H1 (cell line): ENCODE measurements around the gene HACD2. TPM values are rescaled to one million over a fixed set of nuclear protein-coding genes. Genes with fewer than 3 reads are reported as not detected.

Source experiments
- CTCF ChIA-PET: fragments of 300-600 bp; sonication (Branson Sonifier 250); formaldehyde crosslinking; loops from one replicate; lab custom pipeline; 2021; ENCODE audit not compliant: partially characterized antibody; lab: Charles Lee
- POLR2A ChIA-PET: fragments of 300-600 bp; sonication (Branson Sonifier 250); formaldehyde crosslinking; loops from one replicate; lab custom pipeline; 2021; ENCODE audit warnings: inconsistent platforms; ENCODE audit not compliant: partially characterized antibody; lab: Charles Lee
- DNase-seq, 2 experiments: peaks; one replicate each; pipeline versions ENCODE4 v3.0.0 to v3.0.0-alpha.2; 2010 to 2022; ENCODE audit warnings: low spot score in 2 of 2, low read depth in 1 of 2, mixed read lengths in 1 of 2
- FAIRE-seq: peaks from 2 replicates; lab custom pipeline; 2011; peaks lifted over from hg19 to GRCh38; lab: Jason Lieb, UNC
- H2AFZ ChIP-seq: 2 replicates; pipeline ENCODE4 v1.8.1; 2012; ENCODE audit warnings: low read length, inconsistent platforms
- H2AK5ac ChIP-seq: 2 replicates; pipeline ENCODE4 v1.6.1; 2013; ENCODE audit warnings: low read depth, low read length
- H2BK120ac ChIP-seq: replicated peaks from 2 replicates; pipeline ENCODE3; 2013; ENCODE audit warnings: low read depth, low read length, inconsistent platforms
- H2BK12ac ChIP-seq: 2 replicates; pipeline ENCODE4 v1.6.1; 2013; ENCODE audit warnings: low read depth, low read length
- H2BK15ac ChIP-seq: 2 replicates; pipeline ENCODE4 v1.6.1; 2013; ENCODE audit warnings: low read length
- H2BK20ac ChIP-seq: 2 replicates; pipeline ENCODE4 v1.6.1; 2013; ENCODE audit warnings: low read length
- H2BK5ac ChIP-seq: 2 replicates; pipeline ENCODE4 v1.6.1; 2013; ENCODE audit warnings: low read depth, low read length
- H3K14ac ChIP-seq: 2 replicates; pipeline ENCODE4 v1.6.1; 2013; ENCODE audit warnings: inconsistent platforms; ENCODE audit not compliant: insufficient read length
- H3K18ac ChIP-seq: 2 replicates; pipeline ENCODE4 v1.6.1; 2013; ENCODE audit warnings: low read length; ENCODE audit errors: extremely low read depth
- H3K23ac ChIP-seq: 2 replicates; pipeline ENCODE4 v1.6.1; 2013; ENCODE audit warnings: inconsistent platforms; ENCODE audit not compliant: insufficient read length
- H3K23me2 ChIP-seq: 2 replicates; pipeline ENCODE4 v1.6.1; 2013; ENCODE audit warnings: low read depth, low read length
- H3K27ac ChIP-seq: 2 replicates; pipeline ENCODE4 v1.6.1; 2011; ENCODE audit warnings: low read depth, low read length, inconsistent platforms
- H3K27me3 ChIP-seq, 4 experiments: replicated peaks in 1 of 4; 1 replicate in 1 of 4; 2 replicates in 3 of 4; pipeline versions ENCODE4 v1.6.1 to v1.8.1; 2011 to 2013; ENCODE audit warnings: low read length in 3 of 4, mild to moderate bottlenecking in 3 of 4, inconsistent platforms in 2 of 4, mixed read lengths in 2 of 4, moderate library complexity in 1 of 4; ENCODE audit not compliant: control insufficient read depth in 3 of 4, insufficient read depth in 3 of 4; ENCODE audit errors: extremely low read depth in 1 of 4
- H3K36me3 ChIP-seq, 4 experiments: 2 replicates each; pipeline versions ENCODE4 v1.6.1 to v1.8.1; 2011 to 2013; ENCODE audit warnings: mild to moderate bottlenecking in 4 of 4, low read length in 3 of 4, moderate library complexity in 2 of 4, control low read depth in 1 of 4, inconsistent platforms in 1 of 4; ENCODE audit not compliant: insufficient read depth in 4 of 4, control insufficient read depth in 2 of 4
- H3K4ac ChIP-seq: replicated peaks from 2 replicates; pipeline ENCODE3; 2013; ENCODE audit warnings: low read length, low read depth, mixed read lengths, inconsistent platforms; ENCODE audit not compliant: insufficient read length
- H3K4me1 ChIP-seq, 4 experiments: replicated peaks in 1 of 4; 1 replicate in 1 of 4; 2 replicates in 3 of 4; pipeline versions ENCODE4 v1.6.1 to v1.8.1; 2011 to 2013; ENCODE audit warnings: low read length in 3 of 4, inconsistent platforms in 2 of 4, mixed read lengths in 1 of 4; ENCODE audit not compliant: insufficient read depth in 4 of 4, control insufficient read depth in 3 of 4
- H3K4me2 ChIP-seq, 2 experiments: 2 replicates each; pipeline versions ENCODE4 v1.6.1 to v1.8.1; 2011 to 2013; ENCODE audit warnings: low read depth in 2 of 2, low read length in 2 of 2, control low read depth in 1 of 2, inconsistent platforms in 1 of 2, mild to moderate bottlenecking in 1 of 2; ENCODE audit not compliant: insufficient read depth in 1 of 2
- H3K4me3 ChIP-seq, 4 experiments: fragments of 200-600, 300-600 bp in 1 of 4; sonication (generic), shearing (Covaris generic), sonication (Bioruptor Twin) in 1 of 4; 2 replicates each; pipeline versions ENCODE4 v1.5.1 to v1.8.1; 2011 to 2016; ENCODE audit warnings: low read length in 4 of 4, low read depth in 3 of 4, control low read depth in 2 of 4, inconsistent platforms in 2 of 4, mild to moderate bottlenecking in 2 of 4, mixed read lengths in 1 of 4, moderate library complexity in 1 of 4; ENCODE audit not compliant: insufficient read depth in 2 of 4; ENCODE audit errors: extremely low read depth in 1 of 4
- H3K56ac ChIP-seq: replicated peaks from 2 replicates; pipeline ENCODE3; 2013; ENCODE audit warnings: low read depth, mild to moderate bottlenecking, mixed read lengths, low read length, inconsistent platforms; ENCODE audit not compliant: insufficient read length
- H3K79me1 ChIP-seq: 2 replicates; pipeline ENCODE4 v1.6.1; 2013; ENCODE audit warnings: low read depth, low read length, control low read depth
- H3K79me2 ChIP-seq, 2 experiments: 2 replicates each; pipeline versions ENCODE4 v1.6.1 to v1.8.1; 2012 to 2013; ENCODE audit warnings: low read length in 2 of 2, mild to moderate bottlenecking in 2 of 2, inconsistent platforms in 1 of 2; ENCODE audit not compliant: insufficient read depth in 2 of 2, control insufficient read depth in 1 of 2
- H3K9ac ChIP-seq, 4 experiments: replicated peaks in 1 of 4; 1 replicate in 1 of 4; 2 replicates in 3 of 4; pipeline versions ENCODE4 v1.6.1 to v1.8.1; 2011 to 2013; ENCODE audit warnings: low read depth in 3 of 4, low read length in 3 of 4, control low read depth in 2 of 4, mild to moderate bottlenecking in 2 of 4, moderate library complexity in 2 of 4, inconsistent platforms in 1 of 4; ENCODE audit errors: extremely low read depth in 1 of 4
- H3K9me3 ChIP-seq, 2 experiments: 2 replicates each; pipeline versions ENCODE4 v1.6.1 to v1.8.1; 2012 to 2013; ENCODE audit warnings: mild to moderate bottlenecking in 2 of 2, moderate library complexity in 2 of 2, control low read depth in 1 of 2, inconsistent platforms in 1 of 2, low read depth in 1 of 2, low read length in 1 of 2, mixed read lengths in 1 of 2; ENCODE audit not compliant: insufficient read depth in 2 of 2
- H4K20me1 ChIP-seq, 2 experiments: replicated peaks in 1 of 2; 2 replicates each; pipeline versions ENCODE3 to v1.8.1; 2011 to 2013; ENCODE audit warnings: inconsistent platforms in 2 of 2, low read length in 2 of 2, mild to moderate bottlenecking in 1 of 2; ENCODE audit not compliant: insufficient read depth in 2 of 2, control insufficient read depth in 1 of 2
- H4K5ac ChIP-seq: 2 replicates; pipeline ENCODE4 v1.6.1; 2013; ENCODE audit warnings: low read length, low read depth, mixed read lengths, inconsistent platforms; ENCODE audit not compliant: insufficient read length
- H4K8ac ChIP-seq: 2 replicates; pipeline ENCODE4 v1.8.0; 2013; ENCODE audit warnings: mild to moderate bottlenecking, moderate library complexity, low read length, inconsistent platforms; ENCODE audit not compliant: insufficient read depth; ENCODE audit errors: extremely low read depth
- H4K91ac ChIP-seq: replicated peaks from 2 replicates; pipeline ENCODE3; 2013; ENCODE audit warnings: low read length, mixed read lengths, inconsistent platforms; ENCODE audit not compliant: insufficient read length
- ATF3 ChIP-seq: IDR thresholded peaks from 2 replicates; pipeline ENCODE4 v1.6.1; 2011; ENCODE audit warnings: low read depth, mild to moderate bottlenecking, low read length; ENCODE audit not compliant: insufficient read depth
- CBX8 ChIP-seq: fragments of 300-800, 300-1000 bp; sonication (generic); IDR thresholded peaks from 2 replicates; pipeline ENCODE4 v1.7.1; 2016; ENCODE audit warnings: low read depth, low read length, borderline replicate concordance
- CEBPB ChIP-seq: IDR thresholded peaks from 2 replicates; pipeline ENCODE4 v1.6.1; 2012; ENCODE audit warnings: low read depth, low read length
- EGR1 ChIP-seq: IDR thresholded peaks from 2 replicates; pipeline ENCODE4 v1.6.1; 2011; ENCODE audit warnings: low read depth, low read length, borderline replicate concordance
- EZH2 ChIP-seq: fragments of 200-600 bp; sonication (generic); IDR thresholded peaks from 2 replicates; pipeline ENCODE4 v1.7.1; 2012; ENCODE audit warnings: low read depth, mild to moderate bottlenecking, moderate library complexity, low read length, inconsistent platforms; ENCODE audit not compliant: severe bottlenecking
- HDAC2 ChIP-seq, 2 experiments: fragments of 300-600 bp in 1 of 2; sonication (generic) in 1 of 2; IDR thresholded peaks; 2 replicates each; pipeline ENCODE4 v1.6.1; 2011 to 2012; ENCODE audit warnings: low read depth in 2 of 2, low read length in 2 of 2, mild to moderate bottlenecking in 2 of 2, moderate library complexity in 2 of 2, borderline replicate concordance in 1 of 2, inconsistent platforms in 1 of 2
- KDM1A ChIP-seq: fragments of 200-600, 300-600 bp; sonication (generic); IDR thresholded peaks from 2 replicates; pipeline ENCODE4 v1.7.1; 2016; ENCODE audit warnings: mild to moderate bottlenecking, low read length, borderline replicate concordance
- MAFK ChIP-seq: IDR thresholded peaks from 2 replicates; pipeline ENCODE4 v1.6.1; 2012; ENCODE audit warnings: low read depth, mild to moderate bottlenecking, improper control_type of control experiment, low read length
- SP1 ChIP-seq: IDR thresholded peaks from 2 replicates; pipeline ENCODE4 v1.6.1; 2011; ENCODE audit warnings: low read depth, low read length
- TAF1 ChIP-seq: IDR thresholded peaks from 2 replicates; pipeline ENCODE4 v1.6.1; 2011; ENCODE audit warnings: mild to moderate bottlenecking, low read depth, low read length
- YY1 ChIP-seq: IDR thresholded peaks from 2 replicates; pipeline ENCODE4 v1.6.1; 2011; ENCODE audit warnings: low read depth, mild to moderate bottlenecking, low read length
- WGBS, 2 experiments: shearing (Covaris generic) in 1 of 2; methylation state at CpG; one replicate each; pipeline versions ENCODE4 v1.1.6 to v1.1.7; 2013 to 2015; ENCODE audit warnings: low lambda C conversion rate in 2 of 2, mixed read lengths in 2 of 2, inconsistent platforms in 1 of 2, low coverage in 1 of 2, missing lambda C conversion rate in 1 of 2; ENCODE audit not compliant: insufficient replicate concordance in 2 of 2, insufficient coverage in 1 of 2, insufficient read length in 1 of 2; ENCODE audit errors: extremely low coverage in 1 of 2, missing lambda C conversion rate in 1 of 2; 5-methylcytosine and 5-hydroxymethylcytosine counted together
- polyA plus RNA-seq, 7 experiments: library from polyadenylated mRNA; depleted of rRNA in 3 of 7; stranded (reverse) in 5 of 7; unstranded in 2 of 7; fragments of >200 nt in 5 of 7; fragments of 200-250 nt in 2 of 7; gene quantifications; 1 replicate in 5 of 7; 2 replicates in 1 of 7; 4 replicates in 1 of 7; pipeline versions ENCODE4 v1.2.1 to v1.2.3, GENCODE V29; 2011 to 2013; ENCODE audit warnings: missing spikeins in 2 of 7, mixed read lengths in 2 of 7
- total RNA-seq: library from RNA; stranded (reverse); fragmentation: NEBNext Ultra II Directional; extraction: Animal tissue kit (Norgen Biotek cat#: 25700); gene quantifications from 2 replicates; pipeline ENCODE4 v1.2.1, GENCODE V29; 2021
- TF ChIP-seq, protein P1 (sequence below): IDR thresholded peaks from 2 replicates; pipeline ENCODE4 v1.6.1; 2012; ENCODE audit warnings: low read length, inconsistent platforms

HACD2 gene
- total and polyA plus RNA-seq, 2 of the 8 experiments (the other 6 are each of a cell fraction or from before 2014, with no cell fraction given): 24.9 to 31.2 TPM

GRCh38 chr3:123493912-123494311 lies 90.9 kb downstream of the HACD2 start:
- Histone ChIP-seq H2AFZ (no peak overlapping the region), H3K4me2 (no peak overlapping the region), H3K14ac (no peak overlapping the region), H3K79me2 (no peaks in the 10 kb centered on the region), H2AK5ac (no peak overlapping the region), H4K8ac (no peak overlapping the region), H4K5ac (no peak overlapping the region), H2BK5ac (no peak overlapping the region), H2BK12ac (no peak overlapping the region)
- FAIRE-seq: no peak
- POLR2A ChIA-PET: no interaction called here
- TF ChIP-seq ATF3: no peak
- no peak for TF ChIP-seq HDAC2 (IDR thresholded peaks at IDR 0.05; ENCODE audit: borderline replicate concordance in 1 of 2, low read depth in 2 of 2, low read length in 2 of 2)
- no peak for TF ChIP-seq CBX8
- TF ChIP-seq CEBPB: no peak
- TF ChIP-seq EZH2: no peak
- no peak for TF ChIP-seq TAF1
- TF ChIP-seq, protein P1, sequence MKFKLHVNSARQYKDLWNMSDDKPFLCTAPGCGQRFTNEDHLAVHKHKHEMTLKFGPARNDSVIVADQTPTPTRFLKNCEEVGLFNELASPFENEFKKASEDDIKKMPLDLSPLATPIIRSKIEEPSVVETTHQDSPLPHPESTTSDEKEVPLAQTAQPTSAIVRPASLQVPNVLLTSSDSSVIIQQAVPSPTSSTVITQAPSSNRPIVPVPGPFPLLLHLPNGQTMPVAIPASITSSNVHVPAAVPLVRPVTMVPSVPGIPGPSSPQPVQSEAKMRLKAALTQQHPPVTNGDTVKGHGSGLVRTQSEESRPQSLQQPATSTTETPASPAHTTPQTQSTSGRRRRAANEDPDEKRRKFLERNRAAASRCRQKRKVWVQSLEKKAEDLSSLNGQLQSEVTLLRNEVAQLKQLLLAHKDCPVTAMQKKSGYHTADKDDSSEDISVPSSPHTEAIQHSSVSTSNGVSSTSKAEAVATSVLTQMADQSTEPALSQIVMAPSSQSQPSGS: no peak
- TF ChIP-seq EGR1: no peak
- TF ChIP-seq KDM1A: no peak
- TF ChIP-seq MAFK: no peak
- no peak for TF ChIP-seq YY1
- TF ChIP-seq SP1: no peak
- TF ChIP-seq, all 59 proteins: peak for 0
- H3K23ac ChIP-seq: no peak overlapping the region
- H3K27ac ChIP-seq: no peak overlapping the region
- H2BK120ac ChIP-seq: no peak overlapping the region
- no peak overlapping the region for H2BK20ac ChIP-seq
- no peak overlapping the region for H2BK15ac ChIP-seq
- CTCF ChIA-PET: interaction anchor here (0.5 to 3.2 kb wide), 17 partner anchors 9 to 179 kb away, joined by 3 to 13 read pairs (median 3); partner anchors contain the start of gene ADCY5
- no peaks in the 10 kb centered on the region for H4K20me1 ChIP-seq
- no peaks in the 10 kb centered on the region for H3K27me3 ChIP-seq
- H3K79me1 ChIP-seq: no peaks in the 10 kb centered on the region
- no peak overlapping the region for H3K9ac ChIP-seq
- H3K18ac ChIP-seq: no peak overlapping the region
- no peaks in the 10 kb centered on the region for H3K4me1 ChIP-seq
- H3K4ac ChIP-seq: no peak overlapping the region
- no peak overlapping the region for H3K56ac ChIP-seq
- H3K36me3 ChIP-seq: peaks cover 0 to 3% (median under 1%) of the 10 kb centered on the region in 4 experiments; a peak in 2 of 8 replicates
- no peaks in the 10 kb centered on the region for H3K23me2 ChIP-seq
- 87% methylated on average over 4 of the region's 4 CpGs; no CpG with 5 or more reads in 1 of the 2 experiments for WGBS, 2 experiments
- DNase-seq: no peak
- no peak overlapping the region for H3K4me3 ChIP-seq
- H4K91ac ChIP-seq: no peak overlapping the region
- H3K9me3 ChIP-seq: no peaks in the 10 kb centered on the region
